Chondrocyte (in vitro differentiated cells): ENCODE data around the gene STK11. TPM values are rescaled to one million over a fixed set of nuclear protein-coding genes. Genes with fewer than 3 reads are reported as not detected.

ENCODE experiments used
- DNase-seq: peaks from one replicate; pipeline ENCODE4 v3.0.0; 2021; ENCODE audit warnings: mixed read lengths, low spot score
- H3K27ac Mint-ChIP-seq: one replicate; pipeline ENCODE4 v1.8.0; 2021; ENCODE audit warnings: mild to moderate bottlenecking, moderate library complexity, mixed read lengths; ENCODE audit not compliant: unreplicated experiment
- H3K27me3 Mint-ChIP-seq: 2 replicates; pipeline ENCODE4 v1.8.0; 2021; ENCODE audit warnings: low read depth, mixed read lengths
- H3K36me3 Mint-ChIP-seq: 2 replicates; pipeline ENCODE4 v1.8.0; 2021; ENCODE audit warnings: low read depth, mixed read lengths
- H3K4me1 Mint-ChIP-seq: 2 replicates; pipeline ENCODE4 v1.8.0; 2021; ENCODE audit warnings: low read depth, mild to moderate bottlenecking, mixed read lengths
- H3K4me3 Mint-ChIP-seq: one replicate; pipeline ENCODE4 v1.8.0; 2021; ENCODE audit warnings: mild to moderate bottlenecking, moderate library complexity, mixed read lengths; ENCODE audit not compliant: unreplicated experiment
- H3K9me3 Mint-ChIP-seq: 2 replicates; pipeline ENCODE4 v1.8.0; 2021; ENCODE audit warnings: low read depth, mixed read lengths
- CTCF ChIP-seq: fragments of 200-600 bp; sonication (generic); IDR thresholded peaks from 2 replicates; pipeline ENCODE4 v1.5.0; 2021; ENCODE audit warnings: antibody characterized with exemption, mild to moderate bottlenecking, moderate library complexity
- total RNA-seq: library from RNA; stranded (reverse); gene quantifications from 3 replicates; pipeline ENCODE4 v1.2.1, GENCODE V29; 2021

Gene STK11
- total RNA-seq, 1 donor from 2014 or later = 42.3 TPM

- Mint-ChIP-seq H3K27ac (peak overlapping the region; percentile 96), H3K4me1 (peaks cover 74% of the 10 kb centered on the region), H3K9me3 (no peaks in the 10 kb centered on the region), H3K27me3 (no peaks in the 10 kb centered on the region), H3K4me3 (peak overlapping the region; percentile 47), H3K36me3 (peaks cover 10% of the 10 kb centered on the region)
- no peak for TF ChIP-seq CTCF
- DNase-seq = no peak
Observed at GRCh38 chr19:1266129-1266915, 60.7 kb downstream of the STK11 start.

GRCh38 chr19:1266916-1267476, 61.4 kb downstream of the STK11 start:
- no peaks in the 10 kb centered on the region for H3K27me3 Mint-ChIP-seq
- H3K27ac Mint-ChIP-seq = peak overlapping the region; percentile 74
- DNase-seq = no peak
- H3K4me3 Mint-ChIP-seq = peak overlapping the region; percentile 9
- H3K9me3 Mint-ChIP-seq = no peaks in the 10 kb centered on the region
- peaks cover 74% of the 10 kb centered on the region for H3K4me1 Mint-ChIP-seq
- TF ChIP-seq CTCF = peak; percentile 98
- H3K36me3 Mint-ChIP-seq = peaks cover 17% of the 10 kb centered on the region

GRCh38 chr19:1267477-1268225, 62.1 kb downstream of the STK11 start:
- H3K27ac Mint-ChIP-seq = peak overlapping the region; percentile 74

GRCh38 chr19:1268226-1269064, 62.9 kb downstream of the STK11 start:
- Mint-ChIP-seq H3K36me3 (peaks cover 27% of the 10 kb centered on the region), H3K4me3 (no peak overlapping the region), H3K27me3 (no peaks in the 10 kb centered on the region), H3K27ac (peak overlapping the region; percentile 84), H3K9me3 (no peaks in the 10 kb centered on the region), H3K4me1 (peaks cover 72% of the 10 kb centered on the region)
- no peak for DNase-seq
- no peak for TF ChIP-seq CTCF

More at GRCh38 chr19:1267477-1268225, 62.1 kb downstream of the STK11 start:
- Mint-ChIP-seq H3K27me3 (no peaks in the 10 kb centered on the region), H3K4me1 (peaks cover 74% of the 10 kb centered on the region), H3K9me3 (no peaks in the 10 kb centered on the region), H3K4me3 (no peak overlapping the region), H3K36me3 (peaks cover 21% of the 10 kb centered on the region)
- no peak for TF ChIP-seq CTCF
- DNase-seq = no peak
